Stimulated activated CD8-positive, alpha-beta memory T cell treated with anti-CD3 and anti-CD28 coated beads, Interleukin-7, amount 100 ng/mL, for 4 hours (primary cell): Measurements from ENCODE around the gene BEST2.
"Not testable (repeated sequence)": the region's sequence is repeated elsewhere in the genome, so short reads cannot be mapped to it uniquely, and the experiment has no call there.

Experiments
- DNase-seq, 2 donors: peaks; one replicate each; pipeline ENCODE4 v3.0.0-alpha.2; 2020; ENCODE audit warnings: low read depth in 2 of 2

BEST2 gene

GRCh38 chr19:12787458-12787857, 35.9 kb downstream of the BEST2 start:
- no peak for DNase-seq

- DNase-seq = no peak
Measured at GRCh38 chr19:12788042-12788681, 36.6 kb downstream of the BEST2 start.

- DNase-seq = peak in 1 of 2 donors; percentile 37
Measured at GRCh38 chr19:12788682-12789097, 37.1 kb downstream of the BEST2 start.

- DNase-seq = peak in 1 of 2 donors; percentile 37
Measured at GRCh38 chr19:12789098-12789903, 37.7 kb downstream of the BEST2 start.

GRCh38 chr19:12789904-12790619, 38.5 kb downstream of the BEST2 start:
- peak; percentile 77 to 91 for DNase-seq

- no peak for DNase-seq
Measured at GRCh38 chr19:12790628-12791344, 39.2 kb downstream of the BEST2 start.

- peak; percentile 90 to 96 for DNase-seq
Measured at GRCh38 chr19:12791345-12792050, 39.9 kb downstream of the BEST2 start, which contains the start of gene JUNB. Gene JUNB (plus strand): TSS chr19:12791486. CDS start chr19:12791772, 286 bp downstream.

- DNase-seq = peak; percentile 76 to 84
Measured at GRCh38 chr19:12792051-12792852, 40.7 kb downstream of the BEST2 start.

- DNase-seq = no peak
Measured at GRCh38 chr19:12792853-12793289, 41.3 kb downstream of the BEST2 start.

GRCh38 chr19:12793290-12794195, 42.0 kb downstream of the BEST2 start:
- DNase-seq = peak; percentile 89 to 97

- no peak for DNase-seq
Measured at GRCh38 chr19:12794196-12794941, 42.8 kb downstream of the BEST2 start.

GRCh38 chr19:12794971-12795381, 43.4 kb downstream of the BEST2 start:
- DNase-seq = no peak

GRCh38 chr19:12796146-12797071, 44.8 kb downstream of the BEST2 start:
- DNase-seq = peak in 1 of 2 donors; percentile 57

- DNase-seq = no peak
Measured at GRCh38 chr19:12797141-12797587, 45.6 kb downstream of the BEST2 start.

GRCh38 chr19:12797607-12798006, 46.0 kb downstream of the BEST2 start:
- DNase-seq = not testable (repeated sequence)

GRCh38 chr19:12799742-12800465, 48.3 kb downstream of the BEST2 start:
- no peak for DNase-seq

- no peak for DNase-seq
Measured at GRCh38 chr19:12800466-12800770, 48.8 kb downstream of the BEST2 start.
